ENCODE measurements around the gene SLAMF9.

- no peak for TF ChIP-seq CTCF (IDR thresholded peaks at IDR 0.05)
- no peak for TF ChIP-seq POLR2AphosphoS5 (IDR thresholded peaks at IDR 0.05; ENCODE audit: low read depth, low read length)
- TF ChIP-seq TCF7L2 (IDR thresholded peaks at IDR 0.05; ENCODE audit: low read depth, low read length), result no peak
- TF ChIP-seq REST (IDR thresholded peaks at IDR 0.05; ENCODE audit: insufficient read depth in 1 of 2, low read depth in 2 of 2, low read length in 1 of 2), result no peak
Measured at GRCh38 chr1:159972443-159973205, 18.6 kb upstream of the SLAMF9 start.
